ENCODE results near the gene WDR1.

DNA sequence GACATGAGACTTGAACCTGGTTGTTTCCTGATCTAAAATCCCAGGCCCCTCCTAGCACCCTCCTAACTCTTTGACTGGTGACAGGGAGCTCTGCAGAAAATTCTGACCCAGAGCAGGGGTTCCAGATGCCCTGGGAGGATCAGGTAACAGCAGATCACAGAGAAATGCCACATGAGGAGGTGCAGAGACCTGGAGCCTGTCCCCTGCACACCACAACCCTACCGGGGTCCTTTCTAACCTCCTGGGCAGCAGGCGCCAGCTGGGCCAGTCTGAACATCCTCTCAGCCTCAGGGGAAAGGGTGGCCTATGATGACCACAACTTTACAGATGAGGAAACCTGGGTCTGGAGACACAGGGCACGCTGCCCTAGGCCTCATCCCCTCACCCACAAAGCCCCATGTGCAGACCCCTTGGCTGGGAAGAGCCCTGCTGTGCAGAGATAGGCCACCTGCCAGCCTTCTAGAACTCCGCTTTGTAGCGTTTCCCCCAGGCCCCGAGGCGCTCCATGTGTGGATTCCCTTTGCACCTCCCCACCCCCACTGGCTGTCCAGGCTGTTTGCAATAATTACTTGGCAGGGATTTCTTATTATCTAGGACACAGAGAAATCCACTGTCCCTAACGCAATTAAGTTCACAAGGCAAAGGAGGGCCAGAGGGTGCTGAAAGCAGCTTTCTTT lies 36.5 kb downstream of the WDR1 start:
- TF ChIP-seq EZH2 (IDR thresholded peaks at IDR 0.05; ENCODE audit: insufficient read depth, poor library complexity, severe bottlenecking) = no peak
- no peak for TF ChIP-seq EZH2phosphoT487 (IDR thresholded peaks at IDR 0.05; ENCODE audit: insufficient read depth, low read depth)

All from GM23248 (cell line).